Body of pancreas (tissue), 4 donors: ENCODE measurements around the gene WDR64.
"Not testable (repeated sequence)": the region's sequence is repeated elsewhere in the genome, so short reads cannot be mapped to it uniquely, and the experiment has no call there.

Experiments
- POLR2A ChIP-seq, 3 donors: fragments of 450-650 bp; IDR thresholded peaks; one replicate each; pipeline ENCODE4 v1.6.1; 2016; ENCODE audit warnings: antibody characterized with exemption in 3 of 3, mild to moderate bottlenecking in 2 of 3
- TF ChIP-seq, protein P1 (sequence below), 7 experiments: fragments of 450-650 bp in 4 of 7; fragments of 200-600 bp in 3 of 7; sonication (generic) in 3 of 7; IDR thresholded peaks; one replicate each; pipeline ENCODE4 v1.5.1; 2016 to 2019; ENCODE audit warnings: antibody characterized with exemption in 7 of 7

- TF ChIP-seq, protein P1, sequence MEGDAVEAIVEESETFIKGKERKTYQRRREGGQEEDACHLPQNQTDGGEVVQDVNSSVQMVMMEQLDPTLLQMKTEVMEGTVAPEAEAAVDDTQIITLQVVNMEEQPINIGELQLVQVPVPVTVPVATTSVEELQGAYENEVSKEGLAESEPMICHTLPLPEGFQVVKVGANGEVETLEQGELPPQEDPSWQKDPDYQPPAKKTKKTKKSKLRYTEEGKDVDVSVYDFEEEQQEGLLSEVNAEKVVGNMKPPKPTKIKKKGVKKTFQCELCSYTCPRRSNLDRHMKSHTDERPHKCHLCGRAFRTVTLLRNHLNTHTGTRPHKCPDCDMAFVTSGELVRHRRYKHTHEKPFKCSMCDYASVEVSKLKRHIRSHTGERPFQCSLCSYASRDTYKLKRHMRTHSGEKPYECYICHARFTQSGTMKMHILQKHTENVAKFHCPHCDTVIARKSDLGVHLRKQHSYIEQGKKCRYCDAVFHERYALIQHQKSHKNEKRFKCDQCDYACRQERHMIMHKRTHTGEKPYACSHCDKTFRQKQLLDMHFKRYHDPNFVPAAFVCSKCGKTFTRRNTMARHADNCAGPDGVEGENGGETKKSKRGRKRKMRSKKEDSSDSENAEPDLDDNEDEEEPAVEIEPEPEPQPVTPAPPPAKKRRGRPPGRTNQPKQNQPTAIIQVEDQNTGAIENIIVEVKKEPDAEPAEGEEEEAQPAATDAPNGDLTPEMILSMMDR (IDR thresholded peaks at IDR 0.05), result not testable (repeated sequence)
- TF ChIP-seq POLR2A (IDR thresholded peaks at IDR 0.05), result not testable (repeated sequence)
These were observed 83.4 kb downstream of the WDR64 start for GRCh38 chr1:241735493-241735926.
